ENCODE results near the gene PCGF5.

PCGF5 gene

GRCh38 chr10:91290607-91291006 is 70.1 kb downstream of the PCGF5 start:
- Mint-ChIP-seq H3K4me1 (no peaks in the 10 kb centered on the region), H3K27me3 (ENCODE audit: low read depth) (peaks cover 5% of the 10 kb centered on the region), H3K36me3 (ENCODE audit: low read depth) (no peaks in the 10 kb centered on the region), H3K4me3 (no peak overlapping the region), H3K9me3 (no peaks in the 10 kb centered on the region), H3K27ac (no peak overlapping the region)
- TF ChIP-seq CTCF (IDR thresholded peaks at IDR 0.05; ENCODE audit: unreplicated experiment in 3 of 3) = no peak

GRCh38 chr10:91294134-91294906 is 73.9 kb downstream of the PCGF5 start:
- Mint-ChIP-seq H3K27ac (no peak overlapping the region), H3K4me3 (no peak overlapping the region), H3K27me3 (ENCODE audit: low read depth) (peaks cover 5% of the 10 kb centered on the region), H3K4me1 (peaks cover 4% of the 10 kb centered on the region), H3K9me3 (no peaks in the 10 kb centered on the region), H3K36me3 (ENCODE audit: low read depth) (no peaks in the 10 kb centered on the region)
- TF ChIP-seq CTCF (IDR thresholded peaks at IDR 0.05; ENCODE audit: unreplicated experiment in 3 of 3) = no peak

- Mint-ChIP-seq H3K4me3 (no peak overlapping the region), H3K9me3 (no peaks in the 10 kb centered on the region), H3K27me3 (ENCODE audit: low read depth) (peaks cover 5% of the 10 kb centered on the region), H3K36me3 (ENCODE audit: low read depth) (no peaks in the 10 kb centered on the region), H3K27ac (no peak overlapping the region), H3K4me1 (peaks cover 4% of the 10 kb centered on the region)
- TF ChIP-seq CTCF (IDR thresholded peaks at IDR 0.05; ENCODE audit: unreplicated experiment in 3 of 3) = no peak
These were observed 74.9 kb downstream of the PCGF5 start for GRCh38 chr10:91295346-91295745.

- no peaks in the 10 kb centered on the region for H3K36me3 Mint-ChIP-seq (ENCODE audit: low read depth)
These were observed 76.0 kb downstream of the PCGF5 start for GRCh38 chr10:91296471-91296870.

GRCh38 chr10:91298224-91298871 is 77.9 kb downstream of the PCGF5 start:
- no peaks in the 10 kb centered on the region for H3K36me3 Mint-ChIP-seq (ENCODE audit: low read depth)

More at GRCh38 chr10:91296471-91296870, 76.0 kb downstream of the PCGF5 start:
- H3K27ac Mint-ChIP-seq = no peak overlapping the region
- no peak overlapping the region for H3K4me3 Mint-ChIP-seq
- TF ChIP-seq CTCF (IDR thresholded peaks at IDR 0.05; ENCODE audit: unreplicated experiment in 3 of 3) = no peak
- peaks cover 4% of the 10 kb centered on the region for H3K27me3 Mint-ChIP-seq (ENCODE audit: low read depth)
- H3K4me1 Mint-ChIP-seq = peaks cover 4% of the 10 kb centered on the region
- H3K9me3 Mint-ChIP-seq = no peaks in the 10 kb centered on the region

More at GRCh38 chr10:91298224-91298871, 77.9 kb downstream of the PCGF5 start:
- peak overlapping the region; percentile 48 to 65 (median 64) for H3K27ac Mint-ChIP-seq
- peak overlapping the region; percentile 76 to 78 (median 77) for H3K4me3 Mint-ChIP-seq
- H3K27me3 Mint-ChIP-seq (ENCODE audit: low read depth) = no peaks in the 10 kb centered on the region
- no peaks in the 10 kb centered on the region for H3K9me3 Mint-ChIP-seq
- peak; percentile 83 to 91 (median 91) for TF ChIP-seq CTCF (IDR thresholded peaks at IDR 0.05; ENCODE audit: unreplicated experiment in 3 of 3)
- peaks cover 4% of the 10 kb centered on the region for H3K4me1 Mint-ChIP-seq

All from nephron (organoid).